ENCODE data around the gene EXOC4. TPM values are rescaled to one million over a fixed set of nuclear protein-coding genes. Genes with fewer than 3 reads are reported as not detected.

EXOC4 gene
- total RNA-seq, 2 donors from 2014 or later: 48.9 to 102 TPM

DNA sequence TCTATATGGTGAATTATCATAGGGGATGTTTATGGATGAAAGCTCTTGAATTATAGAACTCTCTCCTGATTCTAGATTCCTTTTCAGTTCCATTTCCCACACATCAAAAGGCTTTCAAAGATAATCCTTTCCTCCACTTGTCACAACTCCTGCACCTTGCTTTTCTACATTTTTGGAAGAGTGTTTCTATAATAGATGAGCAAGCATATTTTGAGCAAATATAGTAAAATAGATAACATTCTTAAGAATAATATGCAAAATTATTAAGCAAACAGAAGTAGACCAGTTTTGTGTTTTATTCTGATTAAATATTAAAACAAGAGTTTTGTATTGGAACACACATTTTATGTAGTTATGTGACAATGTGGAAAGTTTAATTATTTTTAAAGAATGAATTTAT is 340.7 kb downstream of the EXOC4 start:
- no peak for DNase-seq (ENCODE audit: low spot score)
- Histone ChIP-seq H3K27me3 (replicated peaks; ENCODE audit: insufficient read depth) (no peaks in the 10 kb centered on the region), H3K36me3 (no peaks in the 10 kb centered on the region), H3K4me3 (no peak overlapping the region), H3K4me1 (replicated peaks) (no peaks in the 10 kb centered on the region), H3K27ac (no peak overlapping the region), H3K9me3 (no peaks in the 10 kb centered on the region)
- no peak for TF ChIP-seq POLR2A (IDR thresholded peaks at IDR 0.05)
- no peak for TF ChIP-seq POLR2AphosphoS5 (IDR thresholded peaks at IDR 0.05)
- TF ChIP-seq, protein P1, sequence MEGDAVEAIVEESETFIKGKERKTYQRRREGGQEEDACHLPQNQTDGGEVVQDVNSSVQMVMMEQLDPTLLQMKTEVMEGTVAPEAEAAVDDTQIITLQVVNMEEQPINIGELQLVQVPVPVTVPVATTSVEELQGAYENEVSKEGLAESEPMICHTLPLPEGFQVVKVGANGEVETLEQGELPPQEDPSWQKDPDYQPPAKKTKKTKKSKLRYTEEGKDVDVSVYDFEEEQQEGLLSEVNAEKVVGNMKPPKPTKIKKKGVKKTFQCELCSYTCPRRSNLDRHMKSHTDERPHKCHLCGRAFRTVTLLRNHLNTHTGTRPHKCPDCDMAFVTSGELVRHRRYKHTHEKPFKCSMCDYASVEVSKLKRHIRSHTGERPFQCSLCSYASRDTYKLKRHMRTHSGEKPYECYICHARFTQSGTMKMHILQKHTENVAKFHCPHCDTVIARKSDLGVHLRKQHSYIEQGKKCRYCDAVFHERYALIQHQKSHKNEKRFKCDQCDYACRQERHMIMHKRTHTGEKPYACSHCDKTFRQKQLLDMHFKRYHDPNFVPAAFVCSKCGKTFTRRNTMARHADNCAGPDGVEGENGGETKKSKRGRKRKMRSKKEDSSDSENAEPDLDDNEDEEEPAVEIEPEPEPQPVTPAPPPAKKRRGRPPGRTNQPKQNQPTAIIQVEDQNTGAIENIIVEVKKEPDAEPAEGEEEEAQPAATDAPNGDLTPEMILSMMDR (IDR thresholded peaks at IDR 0.05): no peak
- intact Hi-C loops (cut with DNase I): no loop called here

GRCh38 chr7:133601617-133602016 is 348.7 kb downstream of the EXOC4 start:
- H3K4me3 ChIP-seq: no peak overlapping the region
- 87% methylated on average over 2 of the region's 2 CpGs for WGBS
- no peaks in the 10 kb centered on the region for H3K36me3 ChIP-seq
- TF ChIP-seq POLR2AphosphoS5 (IDR thresholded peaks at IDR 0.05) (no peak), POLR2A (IDR thresholded peaks at IDR 0.05) (no peak)
- TF ChIP-seq, protein P1 (IDR thresholded peaks at IDR 0.05): no peak
- no peaks in the 10 kb centered on the region for H3K27me3 ChIP-seq (replicated peaks; ENCODE audit: insufficient read depth)
- H3K4me1 ChIP-seq (replicated peaks): no peaks in the 10 kb centered on the region
- DNase-seq (ENCODE audit: low spot score): no peak
- intact Hi-C loops (cut with DNase I): no loop called here
- no peak overlapping the region for H3K27ac ChIP-seq
- H3K9me3 ChIP-seq: no peaks in the 10 kb centered on the region

- Histone ChIP-seq H3K27me3 (replicated peaks; ENCODE audit: insufficient read depth) (no peaks in the 10 kb centered on the region), H3K9me3 (no peaks in the 10 kb centered on the region), H3K4me1 (replicated peaks) (no peaks in the 10 kb centered on the region), H3K4me3 (no peak overlapping the region), H3K36me3 (no peaks in the 10 kb centered on the region), H3K27ac (no peak overlapping the region)
- WGBS: 71% methylated on average over 4 of the region's 4 CpGs
- DNase-seq (ENCODE audit: low spot score): no peak
- TF ChIP-seq POLR2AphosphoS5 (IDR thresholded peaks at IDR 0.05) (no peak), POLR2A (IDR thresholded peaks at IDR 0.05) (no peak)
- TF ChIP-seq, protein P1 (IDR thresholded peaks at IDR 0.05): no peak
- intact Hi-C loops (cut with DNase I): no loop called here
Measured at GRCh38 chr7:133602291-133602690, 349.4 kb downstream of the EXOC4 start.

DNA sequence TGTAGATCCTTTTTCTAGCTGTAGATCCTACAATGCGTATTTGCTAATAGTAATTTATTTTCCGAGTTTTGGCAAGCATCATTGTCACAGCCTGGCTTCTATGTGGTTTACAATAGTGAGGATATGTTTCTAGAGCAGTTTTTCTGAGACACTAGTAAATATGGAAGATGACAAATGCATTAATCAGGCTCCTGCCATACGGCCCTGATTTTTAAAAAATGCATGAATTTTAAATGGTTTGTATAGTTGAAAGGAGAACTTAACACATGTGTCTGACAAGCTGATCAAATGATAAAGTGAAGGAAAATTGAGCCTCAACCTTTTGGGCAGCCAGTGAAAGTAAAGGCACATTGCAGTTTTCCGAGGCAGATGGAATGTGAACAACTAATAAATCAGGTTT is 354.1 kb downstream of the EXOC4 start:
- intact Hi-C loops (cut with DNase I): no loop called here
- no peak for DNase-seq (ENCODE audit: low spot score)
- Histone ChIP-seq H3K27ac (no peak overlapping the region), H3K4me3 (no peak overlapping the region), H3K9me3 (no peaks in the 10 kb centered on the region), H3K27me3 (replicated peaks; ENCODE audit: insufficient read depth) (no peaks in the 10 kb centered on the region), H3K36me3 (no peaks in the 10 kb centered on the region), H3K4me1 (replicated peaks) (no peaks in the 10 kb centered on the region)
- WGBS: 75% methylated on average over 4 of the region's 4 CpGs
- TF ChIP-seq, protein P1 (IDR thresholded peaks at IDR 0.05): no peak
- TF ChIP-seq POLR2AphosphoS5 (IDR thresholded peaks at IDR 0.05) (no peak), POLR2A (IDR thresholded peaks at IDR 0.05) (no peak)

DNA sequence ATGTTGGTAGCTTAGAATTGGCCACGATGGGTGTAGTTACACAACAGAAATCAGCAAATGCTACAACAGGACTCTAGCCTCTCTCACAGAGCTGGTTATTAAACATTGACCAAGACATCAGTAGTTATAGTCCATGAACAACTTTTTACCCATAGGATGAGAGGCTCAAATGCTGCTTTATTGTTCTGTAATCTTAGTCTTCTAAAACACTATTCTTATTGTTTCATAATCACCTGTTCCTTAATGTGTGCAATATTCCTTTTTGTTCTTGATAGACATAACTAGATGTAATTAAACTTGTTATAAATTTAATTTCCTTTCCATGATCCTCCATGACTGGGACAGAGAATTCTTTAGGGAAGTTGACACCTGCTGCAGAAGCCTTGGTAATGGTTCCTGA is 356.9 kb downstream of the EXOC4 start:
- WGBS: 83% methylated on average over 1 of the region's 1 CpG
- Histone ChIP-seq H3K4me3 (no peak overlapping the region), H3K27me3 (replicated peaks; ENCODE audit: insufficient read depth) (no peaks in the 10 kb centered on the region), H3K4me1 (replicated peaks) (no peaks in the 10 kb centered on the region), H3K9me3 (no peaks in the 10 kb centered on the region), H3K36me3 (no peaks in the 10 kb centered on the region), H3K27ac (no peak overlapping the region)
- TF ChIP-seq, protein P1 (IDR thresholded peaks at IDR 0.05): no peak
- TF ChIP-seq POLR2AphosphoS5 (IDR thresholded peaks at IDR 0.05): no peak
- no peak for TF ChIP-seq POLR2A (IDR thresholded peaks at IDR 0.05)
- intact Hi-C loops (cut with DNase I): no loop called here
- DNase-seq (ENCODE audit: low spot score): no peak
